HepG2 (cell line): Measurements from ENCODE around the gene ART4. TPM values are rescaled to one million over a fixed set of nuclear protein-coding genes. Genes with fewer than 3 reads are reported as not detected.

Experiments used
- CSRNP2 ChIP-seq: sonication (generic); formaldehyde crosslinking; conservative IDR thresholded peaks from 2 replicates; pipeline ENCODE4 v1.8.0; 2022; ENCODE audit warnings: low read depth, missing genetic modification reagents
- E2F2 ChIP-seq: sonication (generic); formaldehyde crosslinking; IDR thresholded peaks from 2 replicates; pipeline ENCODE4 v1.4.0; 2020; ENCODE audit warnings: missing genetic modification reagents, borderline replicate concordance
- ELF3 ChIP-seq: IDR thresholded peaks from 2 replicates; pipeline ENCODE4 v1.6.1; 2016; ENCODE audit warnings: missing genetic modification reagents, missing compliant biosample characterization
- MEIS1 ChIP-seq: sonication (generic); formaldehyde crosslinking; IDR thresholded peaks from 2 replicates; pipeline ENCODE4 v1.9.0; 2021; ENCODE audit warnings: mild to moderate bottlenecking, missing genetic modification reagents, moderate library complexity, borderline replicate concordance
- NR2C2 ChIP-seq: sonication (generic); formaldehyde crosslinking; IDR thresholded peaks from 2 replicates; pipeline ENCODE4 v1.4.0; 2020; ENCODE audit warnings: missing genetic modification reagents, mild to moderate bottlenecking, moderate library complexity, borderline replicate concordance
- PCBP1 ChIP-seq: fragments of 200-400 bp; formaldehyde crosslinking; IDR thresholded peaks from 2 replicates; pipeline ENCODE4 v1.6.1; 2017; ENCODE audit warnings: mild to moderate bottlenecking, low read depth, low read length, borderline replicate concordance
- PCBP2 ChIP-seq: fragments of 200-400 bp; formaldehyde crosslinking; optimal IDR thresholded peaks from 2 replicates; pipeline ENCODE3; 2018; ENCODE audit warnings: low read length, low read depth; ENCODE audit not compliant: poor library complexity, severe bottlenecking
- PITX1 ChIP-seq: sonication (generic); formaldehyde crosslinking; IDR thresholded peaks from 2 replicates; pipeline ENCODE4 v1.5.1; 2020; ENCODE audit warnings: mild to moderate bottlenecking, missing genetic modification reagents
- RFXANK ChIP-seq: IDR thresholded peaks from 2 replicates; pipeline ENCODE4 v1.6.1; 2016
- SP140L ChIP-seq: sonication (generic); formaldehyde crosslinking; IDR thresholded peaks from 2 replicates; pipeline ENCODE4 v1.4.0; 2020; ENCODE audit warnings: missing genetic modification reagents, borderline replicate concordance
- SRY ChIP-seq: sonication (generic); formaldehyde crosslinking; IDR thresholded peaks from 2 replicates; pipeline ENCODE4 v1.8.0; 2022; ENCODE audit warnings: mild to moderate bottlenecking, missing genetic modification reagents
- ZBTB4 ChIP-seq: sonication (generic); formaldehyde crosslinking; IDR thresholded peaks from 2 replicates; pipeline ENCODE4 v1.4.0; 2020; ENCODE audit warnings: missing genetic modification reagents, mild to moderate bottlenecking, borderline replicate concordance
- ZFX ChIP-seq: sonication (generic); formaldehyde crosslinking; IDR thresholded peaks from 2 replicates; pipeline ENCODE4 v1.4.0; 2020; ENCODE audit warnings: mild to moderate bottlenecking, low read depth, missing genetic modification reagents, moderate library complexity
- ZNF138 ChIP-seq: sonication (generic); formaldehyde crosslinking; IDR thresholded peaks from 2 replicates; pipeline ENCODE4 v1.5.0; 2020; ENCODE audit warnings: mild to moderate bottlenecking, low read depth, missing genetic modification reagents
- ZNF556 ChIP-seq: sonication (generic); formaldehyde crosslinking; IDR thresholded peaks from 2 replicates; pipeline ENCODE4 v1.4.0; 2020; ENCODE audit warnings: mild to moderate bottlenecking, missing genetic modification reagents, borderline replicate concordance
- ZNF691 ChIP-seq: sonication (generic); formaldehyde crosslinking; IDR thresholded peaks from 2 replicates; pipeline ENCODE4 v1.4.0; 2020; ENCODE audit warnings: missing genetic modification reagents, low read depth, mild to moderate bottlenecking, borderline replicate concordance
- ZNF790 ChIP-seq: sonication (generic); formaldehyde crosslinking; IDR thresholded peaks from 2 replicates; pipeline ENCODE4 v1.8.0; 2022; ENCODE audit warnings: missing genetic modification reagents, mild to moderate bottlenecking, borderline replicate concordance
- ZNF792 ChIP-seq: IDR thresholded peaks from 2 replicates; pipeline ENCODE4 v1.6.1; 2016
- polyA plus RNA-seq, 8 experiments: library from polyadenylated mRNA; depleted of rRNA in 3 of 8; stranded (reverse) in 7 of 8; unstranded in 1 of 8; fragments of >200 nt; fragmentation: Illumina TruSeq in 4 of 8; extraction: Trizol in 4 of 8; gene quantifications; 2 replicates each; pipeline versions ENCODE4 v1.2.1 to v1.2.3, GENCODE V29; 2011 to 2016; ENCODE audit warnings: low read depth in 4 of 8, missing spikeins in 1 of 8, mixed read lengths in 1 of 8; ENCODE audit not compliant: insufficient read depth in 1 of 8
- total RNA-seq, 5 experiments: library from RNA; depleted of rRNA; stranded (reverse); fragments of >200 nt; fragmentation: Illumina TruSeq; extraction: Trizol; gene quantifications; 2 replicates each; pipeline ENCODE4 v1.2.3, GENCODE V29; 2016; ENCODE audit warnings: low read depth in 1 of 5

Gene ART4
- total and polyA plus RNA-seq, 2 of the 13 experiments (the other 11 are each of a cell fraction or from before 2014, with no cell fraction given): 17.6 to 20.3 TPM

- no peak for TF ChIP-seq ZBTB4
- TF ChIP-seq CSRNP2: no peak
- no peak for TF ChIP-seq SRY (CRISPR knock-in tag)
- no peak for TF ChIP-seq RFXANK
- TF ChIP-seq MEIS1 (CRISPR knock-in tag): no peak
- TF ChIP-seq PITX1 (CRISPR knock-in tag): no peak
- no peak for TF ChIP-seq E2F2 (CRISPR knock-in tag)
- no peak for TF ChIP-seq ZNF556 (CRISPR knock-in tag)
- TF ChIP-seq SP140L (CRISPR knock-in tag): no peak
- TF ChIP-seq NR2C2 (CRISPR knock-in tag): no peak
- TF ChIP-seq PCBP1: no peak
- TF ChIP-seq ZNF691 (CRISPR knock-in tag): peak; percentile 46; the same call in 1 of the 2 replicates
- TF ChIP-seq ZNF138 (CRISPR knock-in tag): no peak
- TF ChIP-seq ZNF792 (CRISPR knock-in tag): no peak
- no peak for TF ChIP-seq PCBP2
- 0 out of 2 replicates have a peak, but pooled peaks have one; percentile 27 for TF ChIP-seq ELF3 (CRISPR knock-in tag)
- peak; percentile 41; the same call in 1 of the 2 replicates for TF ChIP-seq ZFX (CRISPR knock-in tag)
- TF ChIP-seq ZNF790 (CRISPR knock-in tag): no peak
Observed at GRCh38 chr12:14841761-14842160, 1.6 kb downstream of the ART4 start (continued).
